Testis (tissue), 3 donors: ENCODE data around the gene BIN2. TPM values are rescaled to one million over a fixed set of nuclear protein-coding genes. Genes with fewer than 3 reads are reported as not detected.

Experiments
- DNase-seq: peaks from one replicate; pipeline ENCODE4 v3.0.0-alpha.2; 2019
- H3K27ac ChIP-seq, 2 donors: fragments of 200-600 bp; sonication (generic); one replicate each; pipeline ENCODE4 v1.5.1; 2019
- H3K27me3 ChIP-seq: fragments of 200-600 bp; sonication (generic); one replicate; pipeline ENCODE4 v1.5.1; 2019
- H3K36me3 ChIP-seq: fragments of 200-600 bp; sonication (generic); one replicate; pipeline ENCODE4 v1.5.1; 2017; ENCODE audit warnings: low read depth; ENCODE audit errors: missing control alignments
- H3K4me1 ChIP-seq: fragments of 200-600 bp; sonication (generic); one replicate; pipeline ENCODE4 v1.5.1; 2019
- H3K4me3 ChIP-seq, 2 donors: fragments of 200-600 bp; sonication (generic); one replicate each; pipeline ENCODE4 v1.5.1; 2017 to 2019
- H3K9me3 ChIP-seq: fragments of 200-600 bp; sonication (generic); one replicate; pipeline ENCODE4 v1.5.1; 2017
- CTCF ChIP-seq, 3 experiments: fragments of 450-650 bp in 2 of 3; fragments of 200-600 bp in 1 of 3; sonication (generic) in 1 of 3; IDR thresholded peaks; one replicate each; pipeline ENCODE4 v1.5.1; 2016 to 2019; ENCODE audit warnings: antibody characterized with exemption in 3 of 3, mild to moderate bottlenecking in 2 of 3, moderate library complexity in 1 of 3
- POLR2A ChIP-seq: fragments of 450-650 bp; IDR thresholded peaks from one replicate; pipeline ENCODE4 v1.6.1; 2017; ENCODE audit warnings: antibody characterized with exemption, mild to moderate bottlenecking, moderate library complexity
- WGBS, 2 donors: methylation state at CpG; one replicate each; pipeline ENCODE4 v1.1.5; 2018; 5-methylcytosine and 5-hydroxymethylcytosine counted together
- intact Hi-C: fragments of 100-400 bp; cut with DNase I; formaldehyde crosslinking; loops from one replicate; pipeline ENCODE4 v1.15.1; 2023; ENCODE audit warnings: low total_unique reads
- polyA plus RNA-seq: library from polyadenylated mRNA; stranded (reverse); fragments of 350-450 nt; fragmentation: Illumina TruSeq; extraction: RNeasy Lipid Tissue Mini Kit (QIAGEN cat#74804); gene quantifications from one replicate; pipeline ENCODE4 v1.2.3, GENCODE V29; 2014; ENCODE audit warnings: low read depth, low replicate concordance; ENCODE audit not compliant: insufficient read depth
- total RNA-seq, 2 donors: library from RNA; depleted of rRNA; stranded (reverse); fragments of >200 nt; gene quantifications; one replicate each; pipeline ENCODE4 v1.2.3, GENCODE V29; 2016

BIN2 gene
- total and polyA plus RNA-seq, 3 donors from 2014 or later: 10.9 to 29.6 (median 13.4) TPM

GRCh38 chr12:51326698-51327439 lies 2.9 kb upstream of the BIN2 start:
- intact Hi-C loops: loop anchor here (10.0 kb wide), 1 partner anchor 492 kb away; no protein-coding TSS in a partner anchor
- no peak for DNase-seq
- Histone ChIP-seq H3K9me3 (no peaks in the 10 kb centered on the region), H3K4me1 (no peaks in the 10 kb centered on the region), H3K27ac (peak overlapping the region in 1 of 2 donors; percentile 50), H3K36me3 (no peaks in the 10 kb centered on the region), H3K27me3 (no peaks in the 10 kb centered on the region), H3K4me3 (no peak overlapping the region)
- TF ChIP-seq POLR2A (no peak), CTCF (IDR thresholded peaks at IDR 0.05) (no peak)
- 61 to 64% methylated on average over 7 of the region's 7 CpGs for WGBS, 2 donors

GRCh38 chr12:51324953-51325352 lies 979 bp upstream of the BIN2 start:
- Histone ChIP-seq H3K27ac (peak overlapping the region in 1 of 2 donors; percentile 75), H3K4me1 (no peaks in the 10 kb centered on the region), H3K9me3 (no peaks in the 10 kb centered on the region), H3K36me3 (no peaks in the 10 kb centered on the region), H3K27me3 (no peaks in the 10 kb centered on the region), H3K4me3 (no peak overlapping the region)
- WGBS, 2 donors: 58 to 71% methylated on average over 4 of the region's 4 CpGs
- no peak for DNase-seq
- intact Hi-C loops: loop anchor here (10.0 kb wide), 1 partner anchor 490 kb away; no protein-coding TSS in a partner anchor
- TF ChIP-seq POLR2A (no peak), CTCF (IDR thresholded peaks at IDR 0.05) (no peak)

GRCh38 chr12:51323317-51323960 lies 535 bp downstream of the BIN2 start:
- H3K27ac ChIP-seq: peak overlapping the region; percentile 33 to 75
- WGBS, 2 donors: 49 to 72% methylated on average over 15 of the region's 15 CpGs
- no peaks in the 10 kb centered on the region for H3K27me3 ChIP-seq
- intact Hi-C loops: loop anchor here (10.0 kb wide), 1 partner anchor 489 kb away; no protein-coding TSS in a partner anchor
- H3K9me3 ChIP-seq: no peaks in the 10 kb centered on the region
- H3K4me3 ChIP-seq: peak overlapping the region; percentile 41 to 54
- no peak for DNase-seq
- H3K36me3 ChIP-seq: no peaks in the 10 kb centered on the region
- no peak for TF ChIP-seq CTCF (IDR thresholded peaks at IDR 0.05)
- no peak for TF ChIP-seq POLR2A
- no peaks in the 10 kb centered on the region for H3K4me1 ChIP-seq

- 83 to 85% methylated on average over 5 of the region's 5 CpGs for WGBS, 2 donors
- H3K4me1 ChIP-seq: no peaks in the 10 kb centered on the region
- H3K27ac ChIP-seq: no peak overlapping the region
- no peaks in the 10 kb centered on the region for H3K36me3 ChIP-seq
- no peak for DNase-seq
- intact Hi-C loops: loop anchor here (10.0 kb wide), 1 partner anchor 488 kb away; no protein-coding TSS in a partner anchor
- no peaks in the 10 kb centered on the region for H3K9me3 ChIP-seq
- H3K4me3 ChIP-seq: no peak overlapping the region
- no peak for TF ChIP-seq POLR2A
- no peaks in the 10 kb centered on the region for H3K27me3 ChIP-seq
These were observed 1.5 kb downstream of the BIN2 start for GRCh38 chr12:51322452-51322851.

GRCh38 chr12:51321882-51322281 lies 2.1 kb downstream of the BIN2 start:
- H3K9me3 ChIP-seq: no peaks in the 10 kb centered on the region
- no peak for DNase-seq
- no peak overlapping the region for H3K27ac ChIP-seq
- no peak overlapping the region for H3K4me3 ChIP-seq
- 85 to 92% methylated on average over 3 of the region's 3 CpGs for WGBS, 2 donors
- H3K4me1 ChIP-seq: no peaks in the 10 kb centered on the region
- intact Hi-C loops: loop anchor here (10.0 kb wide), 1 partner anchor 487 kb away; no protein-coding TSS in a partner anchor
- TF ChIP-seq POLR2A (no peak), CTCF (IDR thresholded peaks at IDR 0.05) (no peak)
- no peaks in the 10 kb centered on the region for H3K27me3 ChIP-seq
- no peaks in the 10 kb centered on the region for H3K36me3 ChIP-seq
